Fibroblast of skin of scalp (primary cell): Measurements from ENCODE around the gene SLC25A43. TPM values are rescaled to one million over a fixed set of nuclear protein-coding genes. Genes with fewer than 3 reads are reported as not detected.
"Not testable (repeated sequence)": the region's sequence is repeated elsewhere in the genome, so short reads cannot be mapped to it uniquely, and the experiment has no call there.

Source experiments
- DNase-seq: peaks from one replicate; pipeline ENCODE4 v3.0.0-alpha.2; 2013
- polyA plus RNA-seq, 2 experiments: library from polyadenylated mRNA; unstranded; fragments of 120-200 nt; gene quantifications; one replicate each; pipeline ENCODE4 v1.2.1, GENCODE V29; 2013; ENCODE audit not compliant: insufficient read length in 2 of 2

The SLC25A43 gene
- polyA plus RNA-seq (2013, experiment 1 of 2; ENCODE audit: insufficient read length) = 17.6 TPM
- 18.3 TPM for polyA plus RNA-seq (2013, experiment 2 of 2; ENCODE audit: insufficient read length)

DNA sequence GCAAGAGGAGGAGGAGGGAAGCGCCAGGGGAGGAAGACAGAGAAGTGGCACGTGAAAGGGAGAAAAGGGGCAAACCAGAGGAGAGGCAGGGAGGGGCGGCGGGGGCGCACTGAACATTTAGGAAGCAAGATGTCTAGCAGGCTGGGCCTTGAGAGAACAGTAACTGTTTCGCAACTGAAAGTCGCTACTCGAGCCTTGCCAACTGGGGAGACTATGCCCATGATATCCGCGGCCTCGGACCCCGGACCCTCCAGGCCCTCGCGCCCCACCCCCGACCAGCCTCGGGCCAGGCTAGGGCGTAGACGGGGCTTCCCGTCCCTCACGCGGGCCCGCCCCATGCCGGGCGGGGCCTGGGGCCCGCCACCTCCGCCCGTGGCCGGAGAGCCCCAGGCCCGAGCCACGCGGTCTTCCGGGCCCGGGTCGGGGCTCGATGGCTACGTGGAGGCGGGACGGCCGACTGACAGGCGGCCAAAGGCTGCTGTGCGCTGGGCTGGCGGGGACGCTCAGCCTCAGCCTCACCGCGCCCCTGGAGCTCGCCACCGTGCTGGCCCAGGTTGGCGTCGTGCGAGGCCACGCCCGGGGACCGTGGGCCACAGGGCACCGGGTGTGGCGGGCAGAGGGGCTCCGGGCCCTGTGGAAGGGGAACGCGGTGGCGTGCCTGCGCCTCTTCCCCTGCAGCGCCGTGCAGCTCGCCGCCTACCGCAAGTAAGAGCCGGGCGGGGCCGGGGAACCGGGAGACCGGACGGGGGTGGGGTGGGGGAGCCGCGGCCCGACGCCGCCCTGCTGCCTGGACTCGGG is at the start of gene SLC25A43:
TSS of gene SLC25A43 (plus strand) at position 363 of the 798 bp plus-strand sequence. CDS start at position 431, 68 bp downstream.
- DNase-seq = peak; percentile 46

- DNase-seq = no peak
Measured at GRCh38 chrX:119359618-119360382, 39.3 kb upstream of the SLC25A43 start.

- DNase-seq = not testable (repeated sequence)
Measured at GRCh38 chrX:119361451-119361850, 37.7 kb upstream of the SLC25A43 start.

- DNase-seq = not testable (repeated sequence)
Measured at GRCh38 chrX:119362074-119362473, 37.1 kb upstream of the SLC25A43 start.

- DNase-seq = no peak
Measured at GRCh38 chrX:119363391-119363790, 35.7 kb upstream of the SLC25A43 start.

DNA sequence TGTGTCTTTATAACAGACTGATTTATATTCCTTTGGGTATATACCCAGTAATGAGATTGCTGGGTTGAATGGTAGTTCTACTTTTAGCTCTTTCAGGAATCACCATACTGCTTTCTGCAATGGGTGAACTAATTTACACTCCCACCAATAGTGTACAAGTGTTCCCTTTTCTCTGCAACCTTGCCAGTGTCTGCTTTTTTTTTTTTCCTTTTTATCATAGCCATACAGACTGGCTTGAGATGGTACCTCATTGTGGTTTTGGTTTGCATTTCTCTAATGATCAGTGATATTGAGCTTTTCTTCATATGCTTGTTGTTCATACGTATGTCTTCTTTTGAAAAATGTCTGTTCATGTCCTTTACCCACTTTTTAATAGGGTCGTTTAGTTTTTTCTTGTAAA is 27.3 kb upstream of the SLC25A43 start:
- DNase-seq = not testable (repeated sequence)

DNA sequence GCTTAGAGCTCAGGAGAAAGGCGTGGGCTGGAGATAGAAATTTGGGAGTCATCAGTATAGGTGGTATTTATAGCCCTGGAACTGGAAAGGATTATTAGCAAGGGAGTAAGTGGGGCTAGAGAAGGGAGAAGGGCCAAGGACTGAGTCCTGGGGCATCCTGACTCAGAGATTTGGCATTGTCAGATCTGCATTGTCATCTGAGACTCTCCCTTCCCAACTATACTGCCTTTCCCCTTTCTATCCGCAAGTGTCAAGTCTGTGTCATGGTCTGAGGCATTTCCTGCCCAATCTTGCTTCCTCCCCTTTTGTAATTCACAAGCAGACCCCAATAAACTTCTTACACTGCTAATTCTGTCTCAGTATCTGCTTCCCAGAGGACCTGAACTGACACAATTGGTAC is 24.4 kb upstream of the SLC25A43 start:
- DNase-seq = peak; percentile 60

- DNase-seq = peak; percentile 40
Measured at GRCh38 chrX:119375561-119375960, 23.6 kb upstream of the SLC25A43 start.

DNA sequence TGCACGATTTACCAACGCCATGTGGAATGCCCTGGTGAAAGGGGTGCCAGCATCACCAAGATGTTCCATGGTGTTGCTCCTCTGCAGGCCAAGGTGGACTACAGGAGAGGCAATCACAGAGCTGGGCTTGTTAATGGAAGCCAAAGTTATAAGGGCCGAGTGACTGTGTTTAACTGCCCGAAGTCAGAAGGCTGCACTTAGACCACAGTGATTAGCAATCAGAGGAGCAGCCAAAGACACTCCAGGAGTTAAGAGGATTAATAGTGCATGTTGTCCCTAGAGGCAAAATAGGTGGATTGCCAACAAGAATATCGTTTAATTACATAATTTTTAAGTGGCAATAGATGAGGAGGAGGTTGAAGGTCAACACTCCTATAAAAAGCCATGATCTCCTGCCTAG is 22.8 kb upstream of the SLC25A43 start:
- no peak for DNase-seq

DNA sequence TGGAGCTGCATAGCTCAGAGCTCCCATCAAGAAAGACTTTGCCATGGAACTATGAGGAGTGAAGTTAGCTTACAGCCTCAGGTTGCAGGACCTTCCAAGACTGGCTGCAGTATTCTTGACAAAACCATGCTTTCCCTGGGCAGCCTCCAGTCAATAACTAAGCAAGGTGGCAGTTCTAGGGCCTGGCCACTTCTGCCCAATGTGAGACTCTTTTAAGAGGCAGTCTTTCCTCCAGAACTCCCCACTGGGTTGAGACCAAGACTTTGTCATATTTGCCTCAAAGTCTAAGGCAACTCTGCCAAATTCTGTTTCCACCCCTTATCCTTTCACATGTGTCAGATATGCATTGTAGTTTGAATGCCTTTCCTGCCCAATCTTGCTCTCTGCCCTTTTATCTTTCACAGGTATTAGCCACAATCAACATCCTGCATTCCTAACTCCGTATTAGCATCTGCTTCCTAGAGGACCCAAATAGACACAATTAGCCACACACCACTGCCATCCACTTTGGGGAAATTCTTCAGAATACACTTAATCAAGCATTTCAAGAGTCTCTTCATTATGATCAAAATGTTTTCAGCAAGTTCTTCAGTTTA is 17.7 kb upstream of the SLC25A43 start:
- no peak for DNase-seq

DNA sequence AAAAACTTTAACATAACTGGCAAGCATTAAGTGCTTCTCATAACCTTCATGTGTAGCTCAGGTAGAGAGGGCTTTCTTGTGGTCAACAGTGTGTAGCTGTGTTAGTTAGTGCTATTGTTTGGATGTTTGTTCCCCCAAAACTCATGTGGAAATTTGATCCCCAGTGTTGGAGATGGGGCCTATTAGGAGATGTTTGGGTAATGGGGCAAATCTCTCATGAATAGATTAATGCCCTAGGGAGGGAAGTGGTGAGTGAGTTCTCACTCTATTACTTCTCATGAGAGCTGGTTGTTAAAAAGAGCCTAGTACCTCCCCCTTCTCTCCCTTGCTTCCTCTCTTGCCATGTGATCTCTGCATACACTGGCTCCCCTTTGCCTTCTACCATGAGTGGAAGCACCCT is 16.5 kb upstream of the SLC25A43 start:
- no peak for DNase-seq

DNA sequence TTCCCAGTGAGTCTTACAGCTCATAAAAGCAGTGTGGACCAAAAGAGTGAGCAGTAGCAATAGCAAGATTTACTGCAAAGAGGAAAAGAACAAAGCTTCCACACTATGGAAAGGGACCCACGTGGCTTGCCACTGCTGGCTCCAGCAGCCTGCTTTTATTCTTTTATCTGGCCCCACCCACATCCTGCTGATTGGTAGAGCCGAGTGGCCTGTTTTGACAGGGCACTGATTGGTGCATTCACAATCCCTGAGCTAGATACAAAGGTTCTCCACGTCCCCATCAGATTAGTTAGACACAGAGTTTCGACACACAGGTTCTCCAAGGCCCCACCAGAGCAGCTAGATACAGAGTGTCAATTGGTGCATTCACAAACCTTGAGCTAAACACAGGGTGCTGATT is 12.5 kb upstream of the SLC25A43 start:
- DNase-seq = not testable (repeated sequence)

DNA sequence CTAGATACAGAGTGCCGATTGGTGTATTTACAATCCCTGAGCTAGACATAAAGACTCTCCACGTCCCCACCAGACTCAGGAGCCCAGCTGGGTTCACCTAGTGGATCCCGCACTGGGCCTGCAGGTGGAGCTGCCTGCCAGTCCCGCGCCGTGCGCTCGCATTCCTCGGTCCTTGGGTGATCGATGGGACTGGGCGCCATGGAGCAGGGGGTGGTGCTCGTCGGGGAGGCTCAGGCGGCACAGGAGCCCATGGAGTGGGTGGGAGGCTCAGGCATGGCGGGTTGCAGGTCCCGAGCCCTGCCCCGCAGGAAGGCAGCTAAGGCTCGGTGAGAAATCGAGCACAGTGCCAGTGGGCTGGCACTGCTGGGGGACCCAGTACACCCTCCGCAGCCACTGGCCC is 11.7 kb upstream of the SLC25A43 start:
- not testable (repeated sequence) for DNase-seq

- no peak for DNase-seq
Measured at GRCh38 chrX:119389214-119389613, 9.9 kb upstream of the SLC25A43 start.

DNA sequence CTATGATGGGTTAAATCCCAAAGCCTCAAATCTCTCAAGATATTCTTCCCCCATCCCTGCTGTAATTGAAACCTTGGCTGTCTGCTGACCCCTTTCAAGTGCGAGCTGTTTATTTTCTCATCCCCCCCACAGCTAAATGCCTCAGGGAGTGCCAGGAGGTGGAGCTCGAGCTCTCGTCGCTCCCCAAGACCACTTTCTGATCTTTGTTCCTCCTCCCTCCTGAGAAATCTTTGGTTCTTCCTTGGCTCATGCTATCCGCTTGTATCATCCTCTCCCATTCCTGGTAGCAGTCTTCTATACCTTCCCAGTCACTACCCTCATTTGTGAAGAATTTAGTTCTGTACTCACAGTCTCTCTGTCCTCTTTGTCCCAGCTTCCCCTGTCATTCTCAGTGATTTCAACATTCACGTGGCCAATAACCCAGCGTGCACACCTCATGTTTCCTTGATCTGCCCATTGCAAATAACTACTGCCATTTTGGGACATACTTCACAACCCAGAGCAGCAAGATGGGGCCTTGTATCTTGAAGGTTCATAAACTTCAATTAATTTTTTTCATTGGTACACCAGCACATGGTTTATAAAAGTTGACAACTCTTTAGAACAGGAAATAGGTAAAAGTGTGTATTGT is 9.2 kb upstream of the SLC25A43 start:
- no peak for DNase-seq

DNA sequence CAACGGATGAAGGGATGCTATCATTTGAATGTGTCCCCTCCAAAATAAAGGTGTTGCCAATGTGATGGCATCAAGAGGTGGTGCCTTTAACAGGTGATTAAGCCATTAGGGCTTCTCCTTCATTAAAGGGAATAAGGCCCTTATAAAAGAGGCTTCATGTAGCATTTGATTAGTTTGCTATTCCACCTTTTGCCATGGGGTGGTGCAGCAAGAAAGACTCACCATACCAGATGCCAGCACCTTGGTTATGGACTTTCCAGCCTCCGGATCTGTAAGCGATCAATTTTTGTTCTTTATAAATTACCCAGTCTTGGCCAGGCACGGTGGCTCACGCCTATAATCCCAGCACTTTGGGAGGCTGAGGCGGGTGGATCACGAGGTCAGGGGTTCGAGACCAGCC is 7.9 kb upstream of the SLC25A43 start:
- DNase-seq = no peak

DNA sequence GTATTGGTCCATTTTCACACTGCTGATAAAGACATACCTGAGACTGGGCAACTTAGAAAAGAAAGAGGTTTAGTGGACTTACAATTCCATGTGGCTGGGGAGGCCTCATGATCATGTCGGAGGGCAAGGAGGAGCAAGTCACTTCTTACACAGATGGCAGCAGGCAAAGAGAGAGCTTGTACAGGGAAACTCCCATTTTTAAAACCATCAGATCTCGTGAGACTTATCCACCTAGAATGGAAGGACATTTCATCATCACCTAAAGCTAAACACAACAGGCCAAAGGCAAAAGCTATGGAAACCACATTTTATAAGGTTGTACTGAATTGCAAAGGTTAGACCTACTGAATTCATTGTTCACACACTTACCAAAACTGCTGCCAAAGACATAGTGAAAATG is 6.0 kb upstream of the SLC25A43 start:
- no peak for DNase-seq

DNA sequence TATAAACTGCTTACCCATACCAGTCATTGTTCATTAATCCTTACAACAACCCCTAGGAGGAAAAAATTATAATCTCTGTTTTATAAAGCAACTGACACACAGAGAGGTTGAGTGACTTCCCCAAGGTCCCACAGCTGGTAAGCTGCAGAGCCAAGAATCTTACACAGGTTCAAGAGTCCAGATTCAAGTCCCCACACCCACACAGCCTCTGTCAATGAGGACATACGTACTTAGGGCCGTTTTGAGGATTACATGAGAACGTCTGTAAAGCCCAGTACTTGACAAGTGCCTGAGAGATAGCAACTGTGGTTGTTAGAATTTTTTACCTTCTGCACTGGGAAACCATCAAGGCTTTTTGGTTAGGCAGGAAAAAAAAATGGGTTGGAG is 556 bp upstream of the SLC25A43 start:
- no peak for DNase-seq

GRCh38 chrX:119399772-119400101 is 601 bp downstream of the SLC25A43 start:
- peak; percentile 52 for DNase-seq

GRCh38 chrX:119401569-119401968 is 2.4 kb downstream of the SLC25A43 start:
- no peak for DNase-seq

GRCh38 chrX:119402588-119402987 is 3.5 kb downstream of the SLC25A43 start:
- DNase-seq = no peak

DNA sequence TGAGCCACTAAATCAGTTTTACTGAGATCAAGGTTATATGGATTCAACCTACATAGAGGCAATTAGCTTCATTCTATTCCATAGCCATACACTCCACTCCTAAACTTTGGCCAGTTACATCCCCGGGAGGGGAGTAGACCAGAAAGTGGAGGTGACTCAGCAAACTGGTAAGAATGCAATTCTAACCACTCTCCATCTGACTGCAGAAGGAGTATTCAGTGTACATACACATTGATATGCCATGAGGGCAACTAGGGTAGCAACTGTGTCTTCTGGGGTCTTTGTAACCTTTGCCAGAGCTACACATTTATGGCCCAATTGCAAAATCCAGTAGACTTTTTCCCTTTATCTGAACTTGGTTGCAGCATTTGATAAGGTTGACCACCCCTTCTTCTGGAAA is 7.6 kb downstream of the SLC25A43 start:
- no peak for DNase-seq

- DNase-seq = no peak
Measured at GRCh38 chrX:119407681-119408080, 8.5 kb downstream of the SLC25A43 start.
